OCI-M1 (cell line): Measurements from ENCODE around the gene RANBP1.
A peak's percentile ranks its signal among the peaks of the same experiment; 100 is the strongest.

Source experiments
- DNase-seq: peaks from one replicate; lab custom pipeline; 2025; lab: John Stamatoyannopoulos, UW

The RANBP1 gene

DNA sequence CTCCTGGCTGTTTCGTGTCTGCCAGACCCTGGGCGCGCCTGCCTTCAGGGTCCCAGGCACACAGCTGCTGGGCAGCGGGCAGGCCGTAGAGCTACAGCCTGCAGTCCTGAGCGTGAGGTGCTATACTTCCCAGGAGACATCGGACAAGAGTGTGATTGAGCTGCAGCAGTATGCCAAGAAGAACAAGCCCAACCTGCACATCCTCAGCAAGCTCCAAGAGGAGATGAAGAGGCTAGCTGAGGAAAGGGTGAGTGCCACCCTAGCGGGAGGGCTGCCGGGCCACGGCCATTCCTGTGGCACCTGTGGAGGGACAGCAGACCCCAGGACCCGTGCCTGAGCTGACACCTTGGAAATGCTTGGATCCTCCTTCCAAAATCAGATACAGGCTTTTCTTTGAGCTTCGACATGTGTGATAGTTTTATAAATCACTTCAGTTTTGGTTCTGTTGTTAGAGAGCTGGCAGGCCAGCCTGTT, 7.1 kb upstream of the RANBP1 start:
- no peak for DNase-seq

DNA sequence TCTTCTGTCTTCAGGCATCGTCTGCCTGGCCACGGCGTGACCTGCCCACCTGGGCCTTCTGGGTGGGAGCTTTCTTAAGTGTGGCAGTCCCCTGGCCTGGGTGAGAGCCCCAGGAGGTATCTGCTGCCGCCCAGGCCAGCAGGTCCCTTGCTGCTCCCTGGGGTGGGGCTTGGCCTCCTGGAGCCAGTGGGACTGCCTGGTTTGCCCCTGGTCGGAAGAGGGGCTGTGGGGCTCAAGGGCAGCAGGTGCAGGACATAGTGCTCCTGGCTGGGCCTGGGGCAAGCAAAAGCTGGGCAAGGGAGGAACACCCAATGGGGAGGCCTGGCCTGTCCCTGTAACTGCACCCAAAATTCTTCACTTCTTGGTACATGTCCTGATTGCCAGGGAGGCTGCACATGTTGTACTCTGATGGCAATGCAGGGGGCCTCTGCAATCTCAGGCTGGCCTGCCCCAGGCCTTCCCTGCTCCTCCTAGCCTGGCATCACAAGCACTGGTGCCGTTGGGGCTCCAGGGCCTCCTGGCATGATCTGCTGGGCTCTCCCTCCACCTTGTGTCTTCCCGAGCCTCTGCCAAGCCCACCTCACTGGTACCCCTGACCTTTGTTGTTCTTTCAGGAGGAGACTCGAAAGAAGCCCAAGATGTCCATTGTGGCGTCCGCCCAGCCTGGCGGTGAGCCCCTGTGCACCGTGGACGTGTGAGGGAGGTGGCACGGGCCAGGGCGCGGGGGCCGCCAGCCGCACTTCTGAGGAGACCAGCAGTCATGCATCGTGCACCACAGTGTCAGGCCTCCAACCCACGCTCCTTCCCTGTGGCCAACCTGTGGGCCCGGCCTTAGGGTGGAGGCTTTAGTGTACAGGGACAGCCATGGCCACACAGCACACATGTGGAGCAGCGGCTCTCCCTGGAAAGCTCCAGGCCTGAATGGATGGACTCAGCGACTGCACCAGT, 6.2 kb upstream of the RANBP1 start:
- DNase-seq, result no peak

DNA sequence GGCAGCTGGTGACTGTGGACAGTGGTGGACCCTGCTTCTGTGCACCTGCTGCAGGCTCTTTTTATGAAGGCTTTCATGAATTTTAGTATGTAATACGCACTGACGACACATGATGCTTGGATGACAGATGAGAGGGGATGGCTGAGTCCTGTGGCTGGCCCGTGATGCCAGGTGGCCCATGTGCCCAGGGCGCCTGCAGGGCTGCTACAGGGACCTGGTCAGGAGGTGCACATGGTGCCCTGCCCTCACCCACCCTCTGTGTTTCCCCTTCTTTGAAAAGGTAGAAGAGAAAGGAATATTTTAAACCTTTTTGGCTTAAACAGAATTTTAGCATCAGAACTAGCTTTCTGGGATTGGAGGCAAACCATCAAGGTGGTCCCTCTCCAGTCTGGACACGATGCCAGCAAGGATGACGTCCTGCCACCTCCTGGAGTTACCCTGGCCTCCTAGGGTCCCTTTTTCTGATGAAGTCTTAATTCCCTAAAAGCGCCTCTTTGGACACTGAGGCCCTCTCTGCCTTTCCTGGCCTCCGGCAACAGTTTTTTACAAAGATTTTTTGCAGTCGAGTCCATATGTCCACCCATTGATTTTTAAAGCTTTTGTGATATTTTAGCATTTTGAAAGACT, 5.4 kb upstream of the RANBP1 start:
- no peak for DNase-seq

DNA sequence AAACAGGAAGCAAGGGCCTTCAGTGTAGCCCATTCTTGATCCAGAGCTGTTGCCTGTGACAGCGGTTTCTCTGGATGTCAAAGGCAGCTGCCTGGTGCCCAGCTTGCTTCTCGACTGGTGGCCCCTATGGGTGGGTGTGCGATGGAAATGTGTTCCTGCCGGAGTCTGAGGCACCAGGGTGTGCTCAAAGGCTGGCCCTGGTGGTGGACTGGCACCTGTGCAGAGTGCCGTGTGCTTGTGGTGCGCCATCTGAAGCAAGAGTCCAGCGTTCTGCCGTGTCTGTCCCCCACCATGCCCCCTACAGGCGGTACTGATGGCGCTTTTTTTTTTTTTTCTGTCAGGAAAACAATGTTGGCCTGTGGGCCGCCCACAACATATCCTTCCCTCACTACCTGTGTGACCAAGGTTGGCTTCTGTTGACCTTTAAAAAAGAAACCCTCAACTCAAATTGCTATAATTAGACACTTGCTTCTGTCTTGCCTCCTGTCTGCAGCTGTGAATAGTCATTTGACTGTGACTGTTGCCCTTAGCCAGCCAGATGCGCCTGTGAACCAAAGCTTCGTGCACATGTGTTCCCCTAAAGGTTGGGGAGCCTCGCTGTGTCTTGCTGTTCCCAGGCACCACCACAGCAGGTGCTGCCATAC, 4.7 kb upstream of the RANBP1 start:
- DNase-seq, result peak; percentile 59

DNA sequence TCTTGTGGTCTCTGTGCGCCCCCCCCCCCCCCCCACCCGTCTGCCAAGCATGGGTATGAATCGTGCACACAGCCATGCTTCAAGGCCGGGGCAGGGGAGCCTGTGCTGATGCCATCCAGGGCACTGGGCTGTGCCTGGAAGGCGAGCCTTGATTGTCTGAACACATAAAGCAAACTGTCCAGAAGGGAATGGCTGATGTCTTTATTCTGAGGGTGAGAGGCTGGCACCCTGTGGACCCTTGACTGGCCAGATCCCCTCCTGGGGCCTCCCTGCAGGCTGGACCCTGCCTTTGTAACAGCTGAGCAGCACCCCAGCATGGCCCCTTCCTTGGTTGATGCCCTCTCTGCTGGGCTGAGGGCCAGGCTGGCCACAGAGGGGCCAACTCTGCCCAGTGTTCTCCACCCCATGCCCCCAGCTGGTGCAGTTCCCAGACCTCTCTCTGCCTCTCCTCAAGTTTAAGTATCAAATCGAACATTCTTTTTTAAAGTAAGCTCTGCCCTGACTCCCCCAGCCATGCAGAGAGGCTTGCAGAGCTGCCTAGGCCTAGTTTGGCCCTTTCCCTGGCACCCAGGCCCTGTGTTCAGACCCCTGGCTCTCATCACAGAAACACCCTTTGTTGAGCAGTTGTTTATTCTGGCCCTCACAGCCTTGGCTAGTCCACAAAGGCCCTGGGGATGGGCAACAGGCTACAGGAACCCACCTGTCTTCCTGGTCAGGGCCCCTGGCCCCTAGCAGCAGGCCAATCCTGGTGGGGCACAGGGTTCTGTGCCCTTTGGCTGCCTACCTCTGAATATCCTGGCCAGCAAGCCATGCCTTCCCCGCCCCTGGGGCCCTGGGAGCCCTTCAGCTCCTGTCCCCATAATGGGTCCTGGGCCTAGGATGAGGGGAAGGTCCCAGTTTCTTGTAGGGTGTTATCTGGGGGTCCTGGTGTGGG, 3.9 kb upstream of the RANBP1 start:
- DNase-seq, result no peak

DNA sequence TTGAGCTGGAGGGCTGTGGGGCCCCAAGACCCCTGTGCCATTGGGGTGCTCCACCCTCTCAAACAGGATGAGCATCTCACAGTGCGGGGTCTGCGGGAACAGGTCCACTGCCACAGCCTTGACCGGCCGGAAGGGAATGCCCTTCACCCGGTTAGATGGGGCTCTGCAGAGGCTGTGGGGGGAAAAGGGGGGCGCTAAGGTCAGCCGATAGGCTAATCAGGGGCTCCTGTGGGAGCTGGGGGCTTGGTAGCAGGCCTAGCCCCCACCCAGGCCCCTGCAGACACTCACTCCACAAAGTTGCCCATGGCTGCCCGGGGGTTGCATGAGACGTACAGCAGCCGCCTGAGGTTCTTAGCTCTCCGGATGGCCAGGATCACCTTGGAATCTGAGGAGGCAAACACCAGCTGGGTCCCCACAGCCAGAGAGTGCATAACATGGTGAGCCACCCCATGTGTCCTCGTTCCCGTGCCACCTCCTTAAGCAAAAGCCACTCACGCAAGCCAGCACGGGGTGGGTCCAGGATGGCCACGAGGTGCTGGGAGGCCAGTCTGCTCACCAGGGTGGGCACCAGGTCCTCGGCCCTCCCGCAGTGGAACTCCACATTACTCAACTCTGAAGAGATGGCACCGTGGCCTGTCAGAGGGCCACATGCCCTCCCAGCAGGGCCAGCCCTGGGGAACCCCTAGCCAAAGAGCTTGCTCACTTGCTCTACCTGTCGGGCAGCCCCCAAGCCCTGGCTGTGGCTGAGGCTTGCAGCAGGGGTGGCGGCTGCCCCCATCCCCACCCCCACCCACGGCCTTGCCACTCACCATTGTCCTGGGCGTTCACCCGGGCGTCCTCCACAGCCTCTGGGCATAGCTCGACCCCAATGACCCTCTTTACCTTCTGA, 3.0 kb upstream of the RANBP1 start:
- no peak for DNase-seq

DNA sequence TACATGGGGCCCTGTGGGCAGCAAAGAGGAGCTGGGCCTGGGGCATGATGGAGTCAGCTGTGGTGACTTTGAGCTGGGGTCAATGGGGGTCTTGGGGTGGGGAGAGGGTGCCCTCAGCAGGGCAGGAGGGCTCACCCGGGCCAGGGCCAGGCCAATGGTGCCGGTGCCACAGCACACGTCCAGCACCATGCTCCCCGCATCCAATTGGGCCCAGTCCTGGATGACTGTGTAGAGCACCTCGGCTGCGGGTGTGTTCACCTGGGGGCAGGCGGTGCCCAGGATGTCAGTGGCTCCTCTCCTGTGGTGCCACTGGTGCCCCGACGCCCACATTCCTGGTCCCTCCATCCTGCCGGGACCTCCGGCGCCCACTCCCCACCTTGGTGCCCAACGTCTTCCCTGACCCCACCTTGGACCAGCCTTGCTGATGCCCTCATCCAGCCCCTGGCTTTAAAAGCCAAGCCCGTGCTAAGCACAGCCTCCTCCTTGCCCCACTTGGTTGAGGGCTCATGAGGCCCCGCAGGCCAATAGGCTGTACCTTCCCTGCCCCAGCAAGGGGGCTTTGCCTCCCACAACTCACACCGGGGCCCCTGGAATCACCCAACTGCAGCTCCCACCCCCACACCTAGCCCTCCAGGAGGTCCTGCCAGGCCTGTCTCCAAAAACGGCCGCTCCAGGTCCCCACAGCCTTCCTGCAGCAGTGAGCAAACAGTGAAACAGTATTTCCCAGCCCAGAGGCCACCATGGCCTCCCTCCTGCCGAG, 2.2 kb upstream of the RANBP1 start:
- DNase-seq, result no peak

DNA sequence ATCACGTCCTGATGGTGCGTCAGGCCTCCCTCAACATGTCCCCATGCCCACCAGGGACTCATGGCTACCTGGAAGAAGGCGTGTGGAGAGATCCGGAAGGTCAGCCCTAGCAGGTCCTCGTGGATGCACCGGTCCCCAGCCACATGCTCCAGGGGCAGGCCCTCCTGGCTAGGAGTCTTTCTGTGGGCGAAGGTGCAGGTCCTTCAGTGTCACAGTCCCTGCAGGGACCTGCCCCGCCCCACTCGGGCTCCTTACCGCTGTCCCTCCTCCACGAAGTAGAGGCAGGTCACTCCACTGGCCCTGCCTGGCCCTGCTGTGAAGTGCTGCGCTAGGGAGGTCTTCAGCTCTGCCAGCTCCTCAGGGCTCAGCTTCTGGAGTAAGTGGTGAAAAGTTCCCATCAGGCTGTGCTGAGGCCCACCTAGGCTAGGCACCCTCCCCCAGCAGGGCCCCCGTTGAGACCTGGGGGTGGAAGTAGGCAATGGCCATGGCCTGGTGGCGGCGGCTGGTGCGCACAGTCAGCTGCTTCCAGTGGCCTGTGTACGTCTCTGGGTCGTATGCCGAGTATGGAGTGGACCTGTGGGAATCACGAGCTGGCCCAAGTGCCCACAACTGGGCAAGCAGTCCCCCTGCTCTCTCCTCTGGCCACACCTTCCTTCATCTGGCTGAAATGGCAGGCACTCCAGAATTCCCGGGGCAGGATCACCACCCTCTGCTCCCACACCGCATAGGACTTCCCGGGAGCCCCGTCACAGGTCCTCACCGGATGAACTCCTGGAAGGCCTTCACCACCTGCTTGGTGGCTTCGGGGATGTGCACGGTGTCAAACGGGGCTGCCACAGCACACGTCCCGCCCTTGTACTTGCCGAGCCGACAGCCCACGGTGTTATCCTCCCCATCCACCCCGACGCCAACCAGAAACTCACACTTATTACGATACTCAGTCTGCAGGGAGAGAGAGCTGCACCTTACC, 1.1 kb upstream of the RANBP1 start:
- DNase-seq, result no peak

DNA sequence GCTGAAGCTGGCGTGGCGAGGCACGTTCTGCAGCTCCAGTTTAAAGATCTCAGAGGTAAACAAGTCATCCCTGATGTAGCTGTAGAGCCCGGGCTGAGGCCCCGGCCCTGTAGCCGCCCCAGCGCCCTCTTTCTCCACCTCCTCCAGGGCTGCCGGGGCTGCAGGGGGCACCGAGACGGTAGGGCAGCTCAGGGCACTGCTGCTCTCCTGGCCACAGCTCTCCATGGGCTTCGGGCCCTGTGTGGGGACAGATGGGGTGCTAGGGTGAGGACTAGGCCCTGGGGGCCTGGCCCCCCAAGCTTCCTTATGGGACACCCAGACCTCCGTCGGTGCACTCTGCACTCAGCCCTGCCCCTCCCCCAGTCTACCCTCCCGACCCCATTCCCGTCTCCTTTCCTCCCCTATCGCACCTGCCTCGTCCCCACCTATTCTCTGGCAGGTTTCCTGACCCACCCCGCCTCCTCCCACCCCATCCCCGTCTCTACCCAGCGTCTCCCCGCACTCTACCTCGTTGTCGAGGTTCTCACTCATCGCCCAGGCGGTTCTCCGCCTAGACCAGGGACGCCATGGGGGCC, 559 bp downstream of the RANBP1 start:
- peak; percentile 78 for DNase-seq

DNA sequence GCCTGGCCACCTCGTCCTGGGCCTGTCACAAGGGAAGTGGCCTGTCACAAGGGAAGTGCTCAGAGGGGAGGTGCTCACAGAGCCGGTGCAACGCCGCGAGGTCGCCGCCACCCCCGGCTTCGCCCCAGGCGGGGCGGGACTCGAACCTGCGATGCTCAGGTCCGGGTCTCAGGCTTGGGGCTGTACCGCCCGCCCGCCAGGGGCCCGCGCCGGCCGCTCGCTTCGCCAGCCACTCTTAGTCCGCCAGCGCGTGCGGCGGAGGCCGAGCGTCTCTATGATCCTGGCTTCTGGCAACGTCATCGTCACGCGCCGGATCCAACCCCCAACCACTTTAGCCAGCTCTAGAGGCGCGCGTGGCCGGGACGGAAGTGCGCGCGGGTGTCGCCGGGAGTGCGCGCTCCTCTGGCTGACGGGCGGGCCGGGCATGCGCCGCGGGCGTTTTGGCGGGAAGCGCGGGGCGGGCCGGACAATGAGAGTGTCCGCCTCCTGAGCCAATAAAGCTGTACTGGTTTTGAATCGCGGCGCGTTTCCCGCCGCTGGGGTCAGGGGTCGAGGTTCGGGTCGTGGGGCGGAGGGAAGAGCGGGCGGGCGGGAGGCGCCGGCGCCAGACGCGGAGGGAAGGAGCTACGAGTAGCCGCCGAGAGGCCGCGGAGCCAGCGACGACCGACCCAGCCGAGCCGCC, 1.2 kb downstream of the RANBP1 start, which contains the start of gene TRMT2A:
Gene TRMT2A, minus strand, starts transcription at position 276 of the 682 bp plus-strand sequence. CDS start 320 bp downstream, outside the sequence.
- peak; percentile 100 for DNase-seq

DNA sequence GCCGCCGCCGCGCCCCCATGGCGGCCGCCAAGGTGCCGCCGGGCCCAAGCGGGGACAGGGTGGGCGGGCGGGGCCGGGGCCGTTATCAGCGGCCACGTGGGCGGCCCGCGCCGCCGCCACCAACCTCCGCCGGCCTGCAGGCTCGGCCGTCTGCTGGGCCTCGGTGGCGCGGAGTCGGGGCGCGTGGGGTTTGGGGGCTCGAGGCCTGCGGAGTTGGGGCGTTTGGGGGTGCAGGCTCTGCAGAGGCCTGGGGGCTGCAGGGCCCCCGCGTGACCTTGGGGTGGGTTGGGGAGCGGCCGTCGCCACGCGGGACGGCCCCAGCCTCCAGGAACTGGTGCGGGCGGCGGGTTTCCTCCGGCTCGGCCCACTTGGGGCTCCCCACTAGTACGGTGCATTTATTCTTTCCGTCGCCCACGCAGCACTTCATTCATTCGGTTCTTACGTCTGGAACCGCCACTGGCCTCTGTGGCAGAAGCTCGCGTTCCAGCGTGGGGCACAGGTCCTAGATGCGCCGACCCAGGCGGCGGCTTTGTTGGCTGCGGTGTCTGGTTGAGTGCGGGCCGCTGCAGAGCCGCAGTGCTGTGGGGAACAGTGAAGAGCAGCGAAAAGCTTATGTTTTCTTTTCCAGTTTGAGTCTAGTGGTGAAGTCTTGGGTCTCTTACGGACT, 1.9 kb downstream of the RANBP1 start:
- peak; percentile 68 for DNase-seq

DNA sequence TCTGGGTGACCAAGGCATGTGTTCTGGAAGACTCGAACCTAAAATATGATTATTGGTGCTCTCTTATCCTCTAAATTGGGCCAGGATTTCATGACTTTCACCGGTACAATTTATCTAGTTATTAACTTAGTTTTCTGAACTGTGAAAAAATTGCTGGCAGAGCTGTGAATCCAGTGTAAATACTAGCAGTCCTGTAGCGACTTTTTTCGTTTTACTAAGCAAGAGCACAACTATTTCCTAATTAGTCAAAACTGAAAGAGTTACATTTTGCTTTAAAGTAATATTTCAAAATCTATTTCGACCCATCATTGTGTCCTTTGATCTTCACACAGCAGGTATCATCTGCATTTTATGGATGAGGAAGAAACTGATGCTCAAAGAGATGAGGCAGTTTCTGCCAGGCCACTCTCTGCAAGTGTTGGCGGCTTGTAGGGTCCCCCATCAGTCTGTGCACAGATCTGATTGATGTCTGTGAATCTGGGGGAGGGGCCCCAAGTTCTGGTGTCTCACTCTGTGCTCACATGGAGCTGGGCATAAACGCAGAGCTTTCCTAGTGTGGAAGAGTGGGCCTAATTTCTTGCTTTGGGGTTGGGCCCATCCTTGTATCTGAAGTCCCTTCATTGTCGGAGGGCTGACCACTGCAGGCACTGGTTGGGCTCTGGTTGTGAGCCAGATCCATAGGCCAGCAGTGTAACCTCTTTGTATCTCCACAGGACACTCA, 2.6 kb downstream of the RANBP1 start:
- DNase-seq, result no peak

DNA sequence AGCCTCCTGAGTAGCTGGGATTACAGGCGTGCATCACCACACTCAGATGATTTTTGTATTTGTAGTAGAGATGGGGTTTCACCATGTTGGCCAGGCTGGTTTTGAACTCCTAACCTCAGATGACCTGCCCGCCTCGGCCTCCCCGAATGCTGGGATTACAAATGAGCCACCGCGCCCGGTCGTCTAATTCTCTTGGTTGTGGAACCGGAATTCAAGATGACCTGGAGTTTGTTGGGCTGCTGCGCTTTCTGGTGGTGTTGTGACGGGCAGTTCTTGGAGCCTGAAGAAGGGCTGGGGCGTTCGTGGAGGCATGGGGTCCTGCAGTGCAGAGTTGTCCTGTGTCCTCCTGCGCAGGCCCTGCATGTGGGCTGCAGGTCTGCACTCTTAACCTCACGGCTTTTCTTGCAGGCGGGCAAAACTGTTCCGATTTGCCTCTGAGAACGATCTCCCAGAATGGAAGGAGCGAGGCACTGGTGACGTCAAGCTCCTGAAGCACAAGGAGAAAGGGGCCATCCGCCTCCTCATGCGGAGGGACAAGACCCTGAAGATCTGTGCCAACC, 6.0 kb downstream of the RANBP1 start:
- DNase-seq, result no peak

DNA sequence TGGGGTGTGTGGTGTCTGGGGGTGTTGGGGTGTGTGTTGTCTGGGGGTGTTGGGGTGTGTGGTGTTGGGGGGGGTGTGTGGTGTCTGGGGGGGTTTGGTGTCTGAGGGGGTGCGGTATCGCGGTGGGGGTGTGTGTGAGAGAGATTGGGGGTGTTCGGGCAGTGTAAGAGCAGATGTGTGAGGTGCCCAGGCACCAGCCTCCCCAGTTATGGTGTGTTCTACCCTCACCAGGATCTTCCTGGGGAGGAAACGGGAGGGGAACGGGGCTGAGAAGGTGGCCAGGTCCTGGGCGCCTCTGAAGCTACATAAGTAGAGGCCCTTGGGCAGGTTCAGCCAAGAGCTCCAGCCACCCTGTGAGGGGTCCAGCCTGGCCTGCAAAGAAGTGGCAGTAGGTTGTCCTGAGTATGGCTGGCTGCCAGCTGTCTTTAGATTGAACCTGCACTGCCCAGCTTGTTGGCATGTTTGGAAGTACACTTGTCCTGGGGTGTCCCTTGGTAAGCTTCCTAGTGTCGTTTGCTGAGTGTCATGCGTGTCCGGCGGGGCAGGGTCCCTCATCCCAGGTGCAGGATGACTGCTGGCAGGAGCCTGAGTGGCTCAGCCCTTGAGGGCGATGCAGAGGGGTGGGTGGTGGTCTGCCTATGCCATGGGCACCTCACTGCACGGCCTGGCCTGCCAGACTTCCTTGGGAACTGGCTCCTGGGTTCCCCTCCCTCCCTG, 7.6 kb downstream of the RANBP1 start:
- DNase-seq, result no peak

DNA sequence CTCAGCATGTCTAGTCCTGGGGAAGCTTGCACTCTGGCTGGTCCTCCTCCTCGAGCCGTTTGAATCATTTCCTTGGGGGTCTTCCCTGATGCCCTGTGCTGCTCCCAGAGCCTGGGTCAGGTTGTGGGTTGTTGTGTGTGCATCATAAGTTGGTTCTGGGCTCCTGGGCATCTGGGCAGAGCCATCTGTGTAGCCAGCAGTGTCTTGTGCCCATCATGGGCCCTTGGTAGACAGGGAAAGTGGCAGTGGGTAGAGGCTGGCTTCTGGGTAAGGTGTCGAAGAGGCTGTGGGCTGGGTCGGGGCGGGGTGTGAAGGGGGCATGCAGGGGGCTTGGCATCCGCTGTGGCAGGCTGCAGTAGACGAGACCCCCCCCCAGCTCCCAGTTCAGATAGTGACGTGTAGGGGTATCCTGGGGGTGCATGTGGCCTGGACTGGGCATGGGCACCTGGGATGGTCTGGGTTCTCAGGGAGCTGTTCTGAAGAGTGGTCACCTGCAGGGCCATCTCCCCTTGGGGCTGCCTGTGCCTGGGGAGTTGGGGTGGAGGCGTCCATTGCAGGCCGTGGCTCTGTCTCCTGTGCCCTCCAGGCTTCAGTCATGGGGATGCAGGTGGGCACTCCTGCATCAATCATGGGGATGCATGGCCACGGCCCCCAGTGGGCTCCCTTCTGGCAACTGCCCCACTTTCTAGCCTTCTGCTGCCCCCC, 8.3 kb downstream of the RANBP1 start:
- DNase-seq, result no peak
